ENCODE data around the gene FANCL.
"Not testable (repeated sequence)": the region's sequence is repeated elsewhere in the genome, so short reads cannot be mapped to it uniquely, and the experiment has no call there.

The FANCL gene
- total RNA-seq = 8.6 to 11.2 (median 9.0) reads per million in 3 donors

- Histone ChIP-seq H3K27ac (ENCODE audit: insufficient read depth, low read length, poor library complexity, severe bottlenecking) (peak within 1 kb of the TSS; percentile 4), H3K4me1 (ENCODE audit: control insufficient read depth, insufficient read depth, low read length, poor library complexity, severe bottlenecking) (peaks cover 4% of the 10 kb centered on the region), H3K4me3 (ENCODE audit: insufficient read depth, low read depth, low read length, poor library complexity, severe bottlenecking) (peak within 1 kb of the TSS; percentile 93), H3K36me3 (ENCODE audit: control insufficient read depth, insufficient read depth, low read length) (no peaks in the 10 kb centered on the region), H3K27me3 (replicated peaks; ENCODE audit: control insufficient read depth, insufficient read depth, low read length, poor library complexity, severe bottlenecking) (no peaks in the 10 kb centered on the region), H3K9me3 (ENCODE audit: control insufficient read depth, low read length) (no peaks in the 10 kb centered on the region)
- DNase-seq = peak; percentile 33 to 49 (median 33)
Observed at GRCh38 chr2:58240670-58241545, at the start of gene FANCL. FANCL (minus strand) TSS chr2:58241325; CDS start chr2:58241313, 12 bp downstream.

DNA sequence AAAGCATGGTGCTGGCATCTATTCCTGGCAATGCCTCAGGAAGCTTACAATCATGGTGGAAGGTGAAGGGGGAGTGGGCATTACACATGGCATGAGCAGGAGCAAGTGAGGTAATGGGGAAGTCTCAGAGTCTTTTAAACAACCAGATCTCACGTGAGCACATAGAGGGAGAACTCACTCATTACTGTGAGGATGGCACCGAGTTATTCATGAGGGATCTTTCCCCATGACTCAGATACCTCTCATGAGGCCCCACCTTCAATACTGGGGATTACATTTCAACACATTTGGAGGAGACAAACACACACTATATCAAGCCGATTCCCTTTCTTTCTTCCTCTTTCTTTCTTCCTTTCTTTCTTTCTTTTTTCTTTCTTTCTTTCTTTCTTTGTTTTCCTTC, 47.9 kb upstream of the FANCL start:
- Histone ChIP-seq H3K4me3 (ENCODE audit: insufficient read depth, low read depth, low read length, poor library complexity, severe bottlenecking) (no peak overlapping the region), H3K27me3 (replicated peaks; ENCODE audit: control insufficient read depth, insufficient read depth, low read length, poor library complexity, severe bottlenecking) (no peaks in the 10 kb centered on the region), H3K36me3 (ENCODE audit: control insufficient read depth, insufficient read depth, low read length) (no peaks in the 10 kb centered on the region), H3K4me1 (ENCODE audit: control insufficient read depth, insufficient read depth, low read length, poor library complexity, severe bottlenecking) (no peaks in the 10 kb centered on the region), H3K9me3 (ENCODE audit: control insufficient read depth, low read length) (no peaks in the 10 kb centered on the region), H3K27ac (ENCODE audit: insufficient read depth, low read length, poor library complexity, severe bottlenecking) (no peak overlapping the region)
- no peak for DNase-seq

- DNase-seq = no peak
Observed at GRCh38 chr2:58283931-58284330, 42.8 kb upstream of the FANCL start.

DNA sequence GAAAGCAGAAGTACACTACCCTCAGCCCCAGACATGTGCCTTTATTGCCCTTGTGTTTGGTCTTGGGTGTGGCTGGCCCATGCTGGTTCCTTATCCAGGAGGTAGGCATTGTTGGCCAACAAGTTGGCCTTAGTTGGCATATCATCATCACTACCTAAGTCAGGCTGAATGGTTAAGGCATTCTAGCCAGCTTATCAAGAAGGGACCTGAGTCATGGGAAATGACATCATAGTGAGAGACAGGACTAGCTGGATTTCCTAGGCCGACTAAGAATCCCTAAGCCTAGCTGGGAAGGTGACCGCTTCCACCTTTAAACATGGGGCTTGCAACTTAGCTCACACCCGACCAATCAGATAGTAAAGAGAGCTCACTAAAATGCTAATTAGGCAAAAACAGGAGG, 34.0 kb upstream of the FANCL start:
- DNase-seq; H3K4me1 ChIP-seq (ENCODE audit: control insufficient read depth, insufficient read depth, low read length, poor library complexity, severe bottlenecking); H3K27me3 ChIP-seq (replicated peaks; ENCODE audit: control insufficient read depth, insufficient read depth, low read length, poor library complexity, severe bottlenecking); H3K4me3 ChIP-seq (ENCODE audit: insufficient read depth, low read depth, low read length, poor library complexity, severe bottlenecking); H3K27ac ChIP-seq (ENCODE audit: insufficient read depth, low read length, poor library complexity, severe bottlenecking); H3K36me3 ChIP-seq (ENCODE audit: control insufficient read depth, insufficient read depth, low read length); H3K9me3 ChIP-seq (ENCODE audit: control insufficient read depth, low read length): not testable (repeated sequence)

More at GRCh38 chr2:58283931-58284330, 42.8 kb upstream of the FANCL start:
- H3K9me3 ChIP-seq (ENCODE audit: control insufficient read depth, low read length) = no peaks in the 10 kb centered on the region
- no peak overlapping the region for H3K27ac ChIP-seq (ENCODE audit: insufficient read depth, low read length, poor library complexity, severe bottlenecking)
- H3K4me1 ChIP-seq (ENCODE audit: control insufficient read depth, insufficient read depth, low read length, poor library complexity, severe bottlenecking) = no peaks in the 10 kb centered on the region
- H3K36me3 ChIP-seq (ENCODE audit: control insufficient read depth, insufficient read depth, low read length) = no peaks in the 10 kb centered on the region
- no peak overlapping the region for H3K4me3 ChIP-seq (ENCODE audit: insufficient read depth, low read depth, low read length, poor library complexity, severe bottlenecking)
- H3K27me3 ChIP-seq (replicated peaks; ENCODE audit: control insufficient read depth, insufficient read depth, low read length, poor library complexity, severe bottlenecking) = no peaks in the 10 kb centered on the region

DNA sequence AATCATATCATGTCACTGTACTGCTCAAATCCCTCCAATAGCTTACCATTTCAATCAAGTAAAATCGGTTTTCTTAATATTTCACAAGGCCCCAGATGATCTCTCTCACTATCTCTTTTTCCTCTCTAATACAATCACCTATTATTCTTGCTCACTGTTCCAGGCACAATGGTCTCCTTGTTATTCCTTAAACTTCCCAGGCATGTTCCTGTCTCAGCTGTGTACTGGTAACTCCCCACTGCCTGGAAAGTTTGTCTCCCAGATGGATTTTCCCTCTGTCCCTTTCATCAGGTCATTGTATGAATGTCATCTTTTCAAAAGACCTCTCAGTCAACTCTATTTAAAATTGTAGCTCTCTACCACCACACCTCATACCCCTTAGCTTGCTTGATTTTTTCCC, 30.7 kb upstream of the FANCL start:
- Histone ChIP-seq H3K27me3 (replicated peaks; ENCODE audit: control insufficient read depth, insufficient read depth, low read length, poor library complexity, severe bottlenecking) (no peaks in the 10 kb centered on the region), H3K9me3 (ENCODE audit: control insufficient read depth, low read length) (no peaks in the 10 kb centered on the region), H3K27ac (ENCODE audit: insufficient read depth, low read length, poor library complexity, severe bottlenecking) (no peak overlapping the region), H3K4me3 (ENCODE audit: insufficient read depth, low read depth, low read length, poor library complexity, severe bottlenecking) (no peak overlapping the region), H3K36me3 (ENCODE audit: control insufficient read depth, insufficient read depth, low read length) (no peaks in the 10 kb centered on the region), H3K4me1 (ENCODE audit: control insufficient read depth, insufficient read depth, low read length, poor library complexity, severe bottlenecking) (no peaks in the 10 kb centered on the region)
- no peak for DNase-seq

- Histone ChIP-seq H3K27ac (ENCODE audit: insufficient read depth, low read length, poor library complexity, severe bottlenecking) (no peak overlapping the region), H3K9me3 (ENCODE audit: control insufficient read depth, low read length) (no peaks in the 10 kb centered on the region), H3K4me1 (ENCODE audit: control insufficient read depth, insufficient read depth, low read length, poor library complexity, severe bottlenecking) (no peaks in the 10 kb centered on the region), H3K4me3 (ENCODE audit: insufficient read depth, low read depth, low read length, poor library complexity, severe bottlenecking) (no peak overlapping the region), H3K27me3 (replicated peaks; ENCODE audit: control insufficient read depth, insufficient read depth, low read length, poor library complexity, severe bottlenecking) (no peaks in the 10 kb centered on the region), H3K36me3 (ENCODE audit: control insufficient read depth, insufficient read depth, low read length) (no peaks in the 10 kb centered on the region)
- DNase-seq = no peak
Observed at GRCh38 chr2:58268685-58269084, 27.6 kb upstream of the FANCL start.

- H3K4me1 ChIP-seq (ENCODE audit: control insufficient read depth, insufficient read depth, low read length, poor library complexity, severe bottlenecking) = no peaks in the 10 kb centered on the region
- no peaks in the 10 kb centered on the region for H3K9me3 ChIP-seq (ENCODE audit: control insufficient read depth, low read length)
- no peak for DNase-seq
- H3K27ac ChIP-seq (ENCODE audit: insufficient read depth, low read length, poor library complexity, severe bottlenecking) = no peak overlapping the region
- H3K36me3 ChIP-seq (ENCODE audit: control insufficient read depth, insufficient read depth, low read length) = no peaks in the 10 kb centered on the region
- no peak overlapping the region for H3K4me3 ChIP-seq (ENCODE audit: insufficient read depth, low read depth, low read length, poor library complexity, severe bottlenecking)
- H3K27me3 ChIP-seq (replicated peaks; ENCODE audit: control insufficient read depth, insufficient read depth, low read length, poor library complexity, severe bottlenecking) = no peaks in the 10 kb centered on the region
Observed at GRCh38 chr2:58266211-58266610, 25.1 kb upstream of the FANCL start.

- no peak for DNase-seq
- H3K4me3 ChIP-seq (ENCODE audit: insufficient read depth, low read depth, low read length, poor library complexity, severe bottlenecking) = no peak overlapping the region
- no peaks in the 10 kb centered on the region for H3K27me3 ChIP-seq (replicated peaks; ENCODE audit: control insufficient read depth, insufficient read depth, low read length, poor library complexity, severe bottlenecking)
- no peaks in the 10 kb centered on the region for H3K9me3 ChIP-seq (ENCODE audit: control insufficient read depth, low read length)
- H3K36me3 ChIP-seq (ENCODE audit: control insufficient read depth, insufficient read depth, low read length) = no peaks in the 10 kb centered on the region
- no peak overlapping the region for H3K27ac ChIP-seq (ENCODE audit: insufficient read depth, low read length, poor library complexity, severe bottlenecking)
- H3K4me1 ChIP-seq (ENCODE audit: control insufficient read depth, insufficient read depth, low read length, poor library complexity, severe bottlenecking) = no peaks in the 10 kb centered on the region
Observed at GRCh38 chr2:58261209-58261608, 20.1 kb upstream of the FANCL start.

DNA sequence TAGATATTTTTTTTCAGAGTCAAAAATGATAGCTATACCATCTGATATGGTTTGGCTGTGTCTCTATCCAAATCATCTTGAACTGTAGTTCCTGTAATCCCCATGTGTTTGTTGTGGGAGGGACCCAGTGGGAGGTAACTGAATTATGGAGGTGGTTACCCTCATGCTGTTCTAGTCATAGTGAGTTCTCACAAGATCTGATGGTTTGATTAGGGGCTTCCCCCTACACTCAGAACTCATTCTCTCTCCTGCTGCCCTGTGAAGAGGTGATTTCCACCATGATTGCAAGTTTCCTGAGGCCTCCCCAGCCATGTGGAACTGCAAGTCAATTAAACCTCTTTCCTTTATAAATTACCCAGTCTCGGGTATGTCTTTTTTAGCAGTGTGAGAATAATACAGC, 17.3 kb upstream of the FANCL start:
- H3K4me1 ChIP-seq (ENCODE audit: control insufficient read depth, insufficient read depth, low read length, poor library complexity, severe bottlenecking); H3K36me3 ChIP-seq (ENCODE audit: control insufficient read depth, insufficient read depth, low read length); H3K27me3 ChIP-seq (replicated peaks; ENCODE audit: control insufficient read depth, insufficient read depth, low read length, poor library complexity, severe bottlenecking); H3K9me3 ChIP-seq (ENCODE audit: control insufficient read depth, low read length); H3K4me3 ChIP-seq (ENCODE audit: insufficient read depth, low read depth, low read length, poor library complexity, severe bottlenecking); H3K27ac ChIP-seq (ENCODE audit: insufficient read depth, low read length, poor library complexity, severe bottlenecking); DNase-seq: not testable (repeated sequence)

DNA sequence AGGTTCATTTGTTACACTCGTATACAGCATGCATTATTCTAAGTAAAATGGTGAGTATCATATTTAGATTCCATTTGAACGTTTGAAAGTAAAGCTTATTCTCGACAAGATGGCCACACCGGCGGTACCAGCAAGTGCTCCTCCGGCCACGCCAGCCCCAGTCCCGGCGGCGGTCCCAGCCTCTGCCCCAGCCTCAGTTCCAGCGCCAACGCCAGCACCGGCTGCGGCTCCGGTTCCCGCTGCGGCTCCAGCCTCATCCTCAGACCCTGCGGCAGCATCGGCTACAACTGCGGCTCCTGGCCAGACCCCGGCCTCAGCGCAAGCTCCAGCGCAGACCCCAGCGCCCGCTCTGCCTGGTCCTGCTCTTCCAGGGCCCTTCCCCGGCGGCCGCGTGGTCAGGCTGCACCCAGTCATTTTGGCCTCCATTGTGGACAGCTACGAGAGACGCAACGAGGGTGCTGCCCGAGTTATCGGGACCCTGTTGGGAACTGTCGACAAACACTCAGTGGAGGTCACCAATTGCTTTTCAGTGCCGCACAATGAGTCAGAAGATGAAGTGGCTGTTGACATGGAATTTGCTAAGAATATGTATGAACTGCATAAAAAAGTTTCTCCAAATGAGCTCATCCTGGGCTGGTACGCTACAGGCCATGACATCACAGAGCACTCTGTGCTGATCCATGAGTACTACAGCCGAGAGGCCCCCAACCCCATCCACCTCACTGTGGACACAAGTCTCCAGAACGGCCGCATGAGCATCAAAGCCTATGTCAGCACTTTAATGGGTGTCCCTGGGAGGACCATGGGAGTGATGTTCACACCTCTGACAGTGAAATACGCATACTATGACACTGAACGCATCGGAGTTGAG, 10.4 kb upstream of the FANCL start:
- H3K4me1 ChIP-seq (ENCODE audit: control insufficient read depth, insufficient read depth, low read length, poor library complexity, severe bottlenecking); H3K27me3 ChIP-seq (replicated peaks; ENCODE audit: control insufficient read depth, insufficient read depth, low read length, poor library complexity, severe bottlenecking); DNase-seq; H3K9me3 ChIP-seq (ENCODE audit: control insufficient read depth, low read length); H3K36me3 ChIP-seq (ENCODE audit: control insufficient read depth, insufficient read depth, low read length); H3K27ac ChIP-seq (ENCODE audit: insufficient read depth, low read length, poor library complexity, severe bottlenecking); H3K4me3 ChIP-seq (ENCODE audit: insufficient read depth, low read depth, low read length, poor library complexity, severe bottlenecking): not testable (repeated sequence)

Measured in effector memory CD4-positive, alpha-beta T cell (primary cell).